Tibial artery (tissue), 4 donors: ENCODE results near the gene LACTB.
A peak's percentile ranks its signal among the peaks of the same experiment; 100 is the strongest.

Source experiments
- DNase-seq, 2 donors: peaks; one replicate each; pipeline ENCODE4 v3.0.0-alpha.2; 2019
- H3K27ac ChIP-seq, 2 donors: fragments of 200-600 bp; sonication (generic) in 1 of 2; 1 replicate in 1 of 2; 2 replicates in 1 of 2; pipeline ENCODE4 v1.5.1; 2018 to 2019; ENCODE audit warnings: mild to moderate bottlenecking in 1 of 2
- H3K27me3 ChIP-seq, 2 donors: fragments of 200-600 bp; sonication (generic) in 1 of 2; one replicate each; pipeline versions ENCODE4 v1.5.1 to v1.6.0; 2016 to 2019
- H3K36me3 ChIP-seq, 3 donors: fragments of 200-600 bp; sonication (generic) in 2 of 3; one replicate each; pipeline ENCODE4 v1.5.1; 2016 to 2019; ENCODE audit warnings: mild to moderate bottlenecking in 2 of 3
- H3K4me1 ChIP-seq, 4 donors: fragments of 200-600 bp; sonication (generic) in 2 of 4; 1 replicate in 3 of 4; 2 replicates in 1 of 4; pipeline ENCODE4 v1.5.1; 2016 to 2019
- H3K4me3 ChIP-seq, 2 donors: fragments of 200-600 bp; sonication (generic) in 1 of 2; 1 replicate in 1 of 2; 2 replicates in 1 of 2; pipeline ENCODE4 v1.5.1; 2018 to 2019; ENCODE audit warnings: mild to moderate bottlenecking in 2 of 2
- H3K9me3 ChIP-seq, 3 donors: fragments of 200-600 bp; sonication (generic) in 1 of 3; one replicate each; pipeline ENCODE4 v1.5.1; 2016 to 2019
- CTCF ChIP-seq, 2 experiments: fragments of 200-600 bp in 1 of 2; fragments of 450-650 bp in 1 of 2; IDR thresholded peaks; one replicate each; pipeline ENCODE4 v1.5.1; 2017 to 2019; ENCODE audit warnings: antibody characterized with exemption in 2 of 2, mild to moderate bottlenecking in 1 of 2, moderate library complexity in 1 of 2
- intact Hi-C: fragments of 100-400 bp; cut with DNase I; formaldehyde crosslinking; loops from one replicate; pipeline ENCODE4 v1.15.0; 2023; ENCODE audit warnings: low total_unique reads

Gene LACTB

GRCh38 chr15:63188926-63189871 lies 67.5 kb downstream of the LACTB start, which contains the start of gene RAB8B:
TSS of gene RAB8B (plus strand) at chr15:63189606. CDS start at chr15:63189625, 19 bp downstream.
- no peaks in the 10 kb centered on the region for H3K27me3 ChIP-seq
- peaks cover 0 to 30% (median 9%) of the 10 kb centered on the region in 4 donors for H3K4me1 ChIP-seq
- peak within 1 kb of the TSS; percentile 81 to 97 for H3K4me3 ChIP-seq
- intact Hi-C loops, result no loop called here
- H3K9me3 ChIP-seq, result no peaks in the 10 kb centered on the region
- DNase-seq, result peak; percentile 99
- H3K36me3 ChIP-seq, result no peaks in the 10 kb centered on the region
- H3K27ac ChIP-seq, result peak within 1 kb of the TSS; percentile 85 to 91
- no peak for TF ChIP-seq CTCF (IDR thresholded peaks at IDR 0.05)

GRCh38 chr15:63189941-63190768 lies 68.5 kb downstream of the LACTB start:
- peaks cover 0 to 40% (median 12%) of the 10 kb centered on the region in 4 donors for H3K4me1 ChIP-seq
- DNase-seq, result no peak
- TF ChIP-seq CTCF (IDR thresholded peaks at IDR 0.05), result no peak
- H3K4me3 ChIP-seq, result peak overlapping the region; percentile 81 to 97
- H3K9me3 ChIP-seq, result no peaks in the 10 kb centered on the region
- no peaks in the 10 kb centered on the region for H3K27me3 ChIP-seq
- intact Hi-C loops, result no loop called here
- H3K27ac ChIP-seq, result peak overlapping the region; percentile 85 to 91
- no peaks in the 10 kb centered on the region for H3K36me3 ChIP-seq

GRCh38 chr15:63190769-63191649 lies 69.3 kb downstream of the LACTB start:
- intact Hi-C loops, result no loop called here
- Histone ChIP-seq H3K4me3 (peak overlapping the region; percentile 81 to 97), H3K27me3 (no peaks in the 10 kb centered on the region), H3K27ac (peak overlapping the region; percentile 85 to 91), H3K4me1 (peaks cover 0 to 48% (median 18%) of the 10 kb centered on the region in 4 donors), H3K36me3 (no peaks in the 10 kb centered on the region), H3K9me3 (no peaks in the 10 kb centered on the region)
- no peak for DNase-seq
- TF ChIP-seq CTCF (IDR thresholded peaks at IDR 0.05), result no peak
